ENCODE results near the gene DCTN4. TPM values are rescaled to one million over a fixed set of nuclear protein-coding genes. Genes with fewer than 3 reads are reported as not detected.

The DCTN4 gene
- polyA plus RNA-seq, 2 of the 4 experiments (the other 2 are of a cell fraction), result 18.7 to 38.4 TPM

DNA sequence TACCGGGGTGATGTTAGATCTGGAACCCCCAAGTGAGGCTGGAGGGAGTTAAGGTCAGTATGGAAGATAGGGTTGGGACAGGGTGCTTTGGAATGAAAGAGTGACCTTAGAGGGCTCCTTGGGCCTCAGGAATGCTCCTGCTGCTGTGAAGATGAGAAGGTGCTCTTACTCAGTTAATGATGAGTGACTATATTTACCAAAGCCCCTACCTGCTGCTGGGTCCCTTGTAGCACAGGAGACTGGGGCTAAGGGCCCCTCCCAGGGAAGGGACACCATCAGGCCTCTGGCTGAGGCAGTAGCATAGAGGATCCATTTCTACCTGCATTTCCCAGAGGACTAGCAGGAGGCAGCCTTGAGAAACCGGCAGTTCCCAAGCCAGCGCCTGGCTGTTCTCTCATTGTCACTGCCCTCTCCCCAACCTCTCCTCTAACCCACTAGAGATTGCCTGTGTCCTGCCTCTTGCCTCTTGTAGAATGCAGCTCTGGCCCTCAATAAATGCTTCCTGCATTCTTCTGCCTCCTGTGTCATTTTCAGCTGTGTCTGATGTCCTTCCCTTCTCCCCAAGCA is 100.0 kb downstream of the DCTN4 start:
- 53% methylated on average over 3 of the region's 3 CpGs for WGBS (ENCODE audit: missing lambda C conversion rate)
- DNase-seq (ENCODE audit: low read depth in 1 of 2, low spot score in 1 of 2), result no peak
- ChIA-PET POLR2A (interaction anchor here (2.5 kb wide), 1 partner anchor 42 kb away, joined by 8 read pairs; the partner anchor contains the start of gene RBM22), CTCF (interaction anchor here (0.9 to 11.2 kb wide), 6 partner anchors 17 to 199 kb away, joined by 3 to 143 read pairs (median 16); partner anchors contain the start of genes RBM22 and SYNPO)
- peaks cover 21% of the 10 kb centered on the region for H3K4me1 ChIP-seq
- H3K4me2 ChIP-seq, result no peak overlapping the region
- no peak for TF ChIP-seq EP300 (IDR thresholded peaks at IDR 0.05)
- 0 out of 5 replicates have a peak, but pooled peaks of 1 of the 2 experiments have one; percentile 1 for TF ChIP-seq JUN (IDR thresholded peaks at IDR 0.05)
- peak overlapping the region in 1 of 2 experiments; percentile 39; a peak in 2 of 6 replicates for H3K27ac ChIP-seq
- no peak overlapping the region for H3K4me3 ChIP-seq
- peak; percentile 30; a peak in 5 of 6 replicates for ATAC-seq
- FAIRE-seq, result no peak
- no peaks in the 10 kb centered on the region for H3K9me3 ChIP-seq

Other genes with a start within 250 kb of the DCTN4 start
- 13.7 and 20.7 TPM in 2 replicates for gene SYNPO, start 118.4 kb downstream of the DCTN4 start, polyA plus RNA-seq (2011; rRNA removed)
- gene SYNPO, start 118.4 kb downstream of the DCTN4 start, polyA plus RNA-seq (2017; fragmentation: RNase III; extraction: RNeasy Plus Mini Kit Qiagen cat#74134 plus additional on column Dnase treatment), result 33.9 to 43.8 TPM (median 37.1 TPM) in 3 replicates
- 0.06 and 0.13 TPM in 2 replicates for gene MYOZ3, start 97.8 kb downstream of the DCTN4 start, polyA plus RNA-seq (2011; rRNA removed)
- gene MYOZ3, start 97.8 kb downstream of the DCTN4 start, polyA plus RNA-seq (2017; fragmentation: RNase III; extraction: RNeasy Plus Mini Kit Qiagen cat#74134 plus additional on column Dnase treatment), result 0.07 to 0.12 TPM (median 0.09 TPM) in 3 replicates
- 65.3 and 75.7 TPM in 2 replicates for gene RBM22, start 58.0 kb downstream of the DCTN4 start, polyA plus RNA-seq (2011; rRNA removed)
- gene RBM22, start 58.0 kb downstream of the DCTN4 start, polyA plus RNA-seq (2017; fragmentation: RNase III; extraction: RNeasy Plus Mini Kit Qiagen cat#74134 plus additional on column Dnase treatment), result 37.6 to 42.2 TPM (median 41.2 TPM) in 3 replicates
- gene SMIM3, start 19.7 kb upstream of the DCTN4 start, polyA plus RNA-seq (2011; rRNA removed), result 4.5 and 4.9 TPM in 2 replicates
- gene SMIM3, start 19.7 kb upstream of the DCTN4 start, polyA plus RNA-seq (2017; fragmentation: RNase III; extraction: RNeasy Plus Mini Kit Qiagen cat#74134 plus additional on column Dnase treatment), result 3.0 to 4.6 TPM (median 4.1 TPM) in 3 replicates
- 0.05 TPM in 1 of 2 replicates, not detected in the other for gene IRGM, start 87.5 kb upstream of the DCTN4 start, polyA plus RNA-seq (2011; rRNA removed)
- not detected in 3 replicates for gene IRGM, start 87.5 kb upstream of the DCTN4 start, polyA plus RNA-seq (2017; fragmentation: RNase III; extraction: RNeasy Plus Mini Kit Qiagen cat#74134 plus additional on column Dnase treatment)
- 9.1 and 9.3 TPM in 2 replicates for gene ZNF300, start 146.0 kb upstream of the DCTN4 start, polyA plus RNA-seq (2011; rRNA removed)
- gene ZNF300, start 146.0 kb upstream of the DCTN4 start, polyA plus RNA-seq (2017; fragmentation: RNase III; extraction: RNeasy Plus Mini Kit Qiagen cat#74134 plus additional on column Dnase treatment), result 4.5 to 5.7 TPM (median 5.5 TPM) in 3 replicates